GM12801 (cell line): ENCODE measurements around the gene TAP1.

Experiments used
- CTCF ChIP-seq: IDR thresholded peaks from one replicate; pipeline ENCODE4 v1.5.1; 2011; ENCODE audit warnings: control low read depth; ENCODE audit not compliant: insufficient read length; ENCODE audit errors: extremely low read depth

Gene TAP1

GRCh38 chr6:32855467-32856174, 2.1 kb upstream of the TAP1 start:
- TF ChIP-seq CTCF = no peak

GRCh38 chr6:32854376-32855178, 1.1 kb upstream of the TAP1 start:
- no peak for TF ChIP-seq CTCF

GRCh38 chr6:32852844-32853540, 512 bp downstream of the TAP1 start:
- no peak for TF ChIP-seq CTCF

- no peak for TF ChIP-seq CTCF
Observed at GRCh38 chr6:32852018-32852843, 1.3 kb downstream of the TAP1 start.

- TF ChIP-seq CTCF = no peak
Observed at GRCh38 chr6:32851025-32851424, 2.5 kb downstream of the TAP1 start.

GRCh38 chr6:32849126-32849525, 4.4 kb downstream of the TAP1 start:
- TF ChIP-seq CTCF = no peak
